ENCODE results near the gene KRT32.

The KRT32 gene

DNA sequence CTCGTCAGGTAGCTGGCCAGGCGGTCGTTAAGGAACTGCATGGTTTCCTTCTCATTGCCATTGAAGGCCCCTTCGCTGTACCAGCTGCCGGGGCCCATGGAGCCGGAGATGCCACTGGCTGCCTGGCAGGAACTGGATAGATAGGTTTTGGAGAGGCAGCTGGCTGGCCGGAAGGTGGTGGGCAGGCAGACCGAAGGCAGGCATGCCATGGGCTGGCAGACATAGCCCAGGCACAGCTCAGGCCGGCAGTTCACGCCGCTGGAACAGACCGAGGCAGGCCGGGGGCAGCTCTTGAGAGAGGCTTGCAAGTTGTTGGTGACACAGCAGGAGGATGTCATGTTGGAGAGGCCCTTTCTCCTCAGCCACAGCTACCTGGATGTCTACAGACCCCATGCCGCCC lies at the start of gene KRT32:
Gene KRT32, minus strand, starts transcription at position 399 of the 400 bp plus-strand sequence. Its CDS starts 61 bp downstream, at position 338.
- DNase-seq (ENCODE audit: low read depth, low spot score): no peak

DNA sequence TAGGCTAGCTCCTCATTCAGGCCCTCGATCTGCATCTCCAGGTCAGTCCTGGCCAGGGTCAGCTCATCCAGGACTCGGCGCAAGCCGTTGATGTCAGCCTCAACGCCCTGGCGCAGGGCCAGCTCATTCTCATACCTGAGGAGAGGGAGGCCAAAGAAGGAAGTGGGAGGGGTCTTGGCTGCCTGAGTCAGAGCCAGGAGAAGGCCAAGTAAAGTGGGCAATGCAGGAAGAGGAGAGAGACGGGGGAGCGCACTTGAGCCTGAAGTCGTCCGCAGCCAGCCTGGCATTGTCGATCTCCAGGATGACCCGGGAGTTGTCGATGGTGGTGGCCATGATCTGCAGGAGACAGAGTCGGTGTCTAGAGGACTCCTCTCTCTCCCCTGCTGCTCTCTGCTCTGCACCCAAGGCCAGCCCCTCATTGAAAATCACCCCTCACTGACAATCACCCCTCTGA lies 49.7 kb upstream of the KRT32 start:
- no peak for DNase-seq (ENCODE audit: low read depth, low spot score)

DNA sequence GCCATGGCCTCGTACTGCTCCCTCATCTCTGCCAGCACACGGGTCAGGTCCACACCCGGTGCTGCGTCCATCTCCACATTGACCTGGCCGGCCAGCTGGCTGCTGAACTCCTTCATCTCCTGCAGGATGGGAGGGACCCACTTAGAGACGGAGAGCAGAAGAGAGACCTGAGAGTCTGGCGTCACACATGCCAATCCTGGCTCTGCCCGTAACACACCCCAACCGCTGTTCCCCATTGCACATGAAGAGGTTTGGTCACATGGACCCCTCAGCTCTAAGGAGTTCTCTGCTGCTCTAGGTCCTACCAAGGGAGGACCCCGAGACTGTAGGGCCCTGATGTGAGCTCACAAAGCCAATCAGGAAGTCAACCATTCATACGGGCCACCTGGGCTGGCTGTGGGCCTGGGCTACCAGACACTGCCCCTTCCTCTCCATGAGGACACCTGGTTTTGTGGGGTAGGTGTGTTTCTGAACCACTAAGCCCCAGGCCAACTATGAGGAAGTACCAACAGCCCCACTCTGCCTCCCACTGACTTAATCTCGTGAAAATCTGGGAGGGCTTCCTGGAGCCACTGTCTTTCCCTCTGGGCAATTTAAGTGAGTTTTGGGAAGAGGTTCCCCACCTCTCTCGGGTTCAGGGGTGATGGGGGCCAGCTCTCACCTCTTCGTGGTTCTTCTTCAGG lies 49.1 kb upstream of the KRT32 start:
- DNase-seq (ENCODE audit: low read depth, low spot score): no peak

DNA sequence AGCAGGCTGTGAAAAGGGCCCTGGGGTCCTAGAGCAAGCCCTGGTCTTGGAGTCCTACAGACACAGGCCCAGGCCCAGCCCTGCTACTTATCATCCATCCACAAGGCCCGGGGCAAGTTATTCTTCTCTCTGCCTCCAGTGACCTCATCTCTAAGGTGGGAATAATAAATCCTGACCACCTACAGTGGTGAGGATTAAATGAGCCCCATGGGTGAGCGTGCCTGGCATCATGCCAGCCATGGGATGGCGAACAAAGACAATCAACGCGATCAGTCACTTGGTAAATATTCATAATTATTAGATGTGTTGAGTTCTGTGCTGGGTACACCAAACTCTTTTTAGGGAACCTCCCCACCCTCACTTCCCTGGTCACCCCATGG lies 46.0 kb upstream of the KRT32 start:
- DNase-seq (ENCODE audit: low read depth, low spot score): no peak

DNA sequence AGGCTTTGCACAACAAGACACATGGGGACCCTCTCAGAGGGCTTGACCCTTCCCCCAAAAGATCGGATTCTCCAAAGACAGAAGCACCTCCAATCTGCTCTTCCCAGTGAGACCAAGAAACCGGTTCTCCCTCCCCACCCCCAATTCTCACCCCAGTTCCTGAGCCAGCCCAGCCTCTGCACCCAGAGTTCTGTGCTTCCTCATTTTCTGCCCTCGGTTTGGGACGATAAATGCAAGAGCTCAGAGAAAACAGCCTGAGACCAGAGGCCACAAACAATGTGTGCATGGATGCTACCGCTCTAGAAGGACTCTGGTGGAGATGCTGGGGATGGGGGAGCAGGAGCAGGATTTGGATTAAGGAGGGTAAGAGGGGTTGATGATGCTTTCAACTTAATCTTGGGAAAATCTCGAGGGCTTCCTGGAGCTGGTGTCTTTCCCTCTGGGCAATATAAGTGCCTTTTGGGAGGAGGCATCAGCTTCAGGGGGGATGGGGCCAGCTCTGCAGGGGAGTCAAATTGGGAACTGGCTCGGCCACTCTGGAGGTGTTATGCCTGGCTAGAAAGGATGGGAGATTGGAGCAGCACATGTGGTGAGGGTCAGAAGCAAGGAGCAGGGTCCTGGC lies 45.5 kb upstream of the KRT32 start:
- DNase-seq (ENCODE audit: low read depth, low spot score): no peak

DNA sequence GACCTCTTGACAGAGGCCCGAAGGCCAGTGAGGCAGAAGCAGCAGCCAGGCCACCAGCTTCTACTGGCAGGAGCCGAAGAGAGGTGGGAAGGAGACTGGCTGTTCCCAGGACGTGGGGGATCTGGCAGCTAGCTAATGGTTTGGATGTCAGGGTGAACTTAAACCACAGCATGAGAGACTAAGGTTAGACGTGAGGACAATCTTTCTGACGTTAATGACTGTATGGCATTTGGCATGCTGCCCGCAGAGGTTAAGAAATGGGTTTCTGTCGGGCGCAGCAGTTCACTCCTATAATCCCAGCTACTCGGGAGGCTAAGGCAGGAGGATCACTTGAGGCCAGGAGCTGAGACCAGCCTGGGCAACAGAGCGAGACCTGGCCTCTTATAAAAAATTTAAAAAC lies 44.5 kb upstream of the KRT32 start:
- no peak for DNase-seq (ENCODE audit: low read depth, low spot score)

DNA sequence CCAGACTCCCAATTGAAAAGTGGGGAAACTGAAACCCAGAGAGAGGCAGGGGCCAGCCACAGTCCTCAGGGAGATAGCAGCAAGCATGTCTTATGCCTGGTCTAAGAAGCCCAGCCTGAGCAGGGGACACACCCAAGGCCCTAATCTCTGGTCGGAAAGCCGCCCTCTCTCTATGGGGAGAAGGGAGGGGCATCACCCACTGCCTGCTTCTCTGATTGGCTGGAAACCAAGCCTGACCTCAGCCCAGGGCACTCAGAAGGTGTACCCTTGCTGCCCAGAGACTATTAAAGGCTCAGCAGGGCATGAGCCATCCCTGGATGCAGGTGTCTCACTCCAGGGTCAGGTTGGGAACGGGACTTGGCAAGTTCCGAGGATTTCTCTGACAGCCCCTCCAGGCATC lies 43.9 kb upstream of the KRT32 start:
- no peak for DNase-seq (ENCODE audit: low read depth, low spot score)

DNA sequence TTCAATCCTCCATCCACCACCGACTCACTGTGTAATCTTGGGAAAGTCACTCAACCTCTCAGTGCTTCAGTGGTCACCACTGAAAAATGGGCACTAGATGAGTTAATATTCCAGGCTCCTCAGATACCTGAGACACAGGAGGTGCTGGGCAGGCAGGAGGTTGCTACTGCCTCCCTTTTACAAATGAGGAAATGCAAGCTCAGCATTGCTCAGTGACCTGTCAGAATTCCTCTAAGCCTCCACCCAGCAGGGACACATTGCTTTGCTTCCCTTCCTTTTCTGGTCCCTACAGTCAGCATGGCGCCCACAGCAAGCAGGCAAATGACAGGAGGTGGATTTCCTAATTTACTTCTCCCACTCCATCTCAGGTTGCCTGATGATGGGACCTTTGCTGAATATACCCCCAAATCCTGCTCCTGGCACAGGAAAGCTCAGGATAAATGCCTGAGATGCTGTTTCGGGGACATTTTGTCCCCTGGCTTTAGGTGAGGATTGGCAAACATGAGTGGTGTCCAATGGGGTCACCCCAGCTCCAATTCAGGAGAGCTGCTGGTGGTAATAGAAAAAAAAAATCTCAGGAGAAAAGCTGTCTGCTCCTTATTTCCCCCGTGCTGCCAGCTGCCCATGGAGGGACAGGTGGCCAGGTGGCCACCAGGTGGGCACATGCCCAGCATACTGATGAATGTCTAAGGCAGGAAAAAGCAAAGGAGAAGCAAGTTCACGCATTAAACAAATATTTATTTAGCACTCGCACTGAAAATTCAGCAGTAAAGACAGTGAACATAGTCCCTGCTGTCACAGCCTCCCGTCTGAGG lies 43.3 kb upstream of the KRT32 start:
- DNase-seq (ENCODE audit: low read depth, low spot score): no peak

DNA sequence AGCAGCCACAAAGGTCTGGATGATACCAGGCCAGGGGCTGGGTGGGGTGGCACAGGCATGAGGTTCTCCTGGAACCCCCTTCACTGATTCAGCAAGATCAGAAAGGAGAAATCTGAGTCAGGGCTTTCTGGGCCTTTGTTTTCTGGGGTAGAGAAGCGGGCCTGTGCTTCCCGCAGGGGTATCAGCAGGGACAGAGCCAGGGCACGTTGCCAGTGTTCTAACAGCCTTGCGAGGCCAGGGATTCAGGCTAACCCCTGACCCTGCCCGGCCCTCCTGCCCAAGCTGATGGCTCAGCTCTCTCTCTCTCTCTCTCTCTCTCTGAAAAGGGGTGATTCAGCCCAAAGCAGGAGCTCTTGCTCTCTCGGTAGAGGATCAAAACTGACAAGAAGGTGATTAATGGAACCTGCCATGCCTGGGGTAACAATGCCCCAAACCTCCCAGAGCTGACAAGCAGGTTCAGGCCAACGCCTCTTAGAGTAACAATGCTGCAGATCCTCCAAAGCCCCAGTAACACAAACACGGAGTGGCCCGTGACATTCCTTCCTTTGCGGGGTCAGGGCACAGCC lies 40.2 kb upstream of the KRT32 start:
- DNase-seq (ENCODE audit: low read depth, low spot score): no peak

DNA sequence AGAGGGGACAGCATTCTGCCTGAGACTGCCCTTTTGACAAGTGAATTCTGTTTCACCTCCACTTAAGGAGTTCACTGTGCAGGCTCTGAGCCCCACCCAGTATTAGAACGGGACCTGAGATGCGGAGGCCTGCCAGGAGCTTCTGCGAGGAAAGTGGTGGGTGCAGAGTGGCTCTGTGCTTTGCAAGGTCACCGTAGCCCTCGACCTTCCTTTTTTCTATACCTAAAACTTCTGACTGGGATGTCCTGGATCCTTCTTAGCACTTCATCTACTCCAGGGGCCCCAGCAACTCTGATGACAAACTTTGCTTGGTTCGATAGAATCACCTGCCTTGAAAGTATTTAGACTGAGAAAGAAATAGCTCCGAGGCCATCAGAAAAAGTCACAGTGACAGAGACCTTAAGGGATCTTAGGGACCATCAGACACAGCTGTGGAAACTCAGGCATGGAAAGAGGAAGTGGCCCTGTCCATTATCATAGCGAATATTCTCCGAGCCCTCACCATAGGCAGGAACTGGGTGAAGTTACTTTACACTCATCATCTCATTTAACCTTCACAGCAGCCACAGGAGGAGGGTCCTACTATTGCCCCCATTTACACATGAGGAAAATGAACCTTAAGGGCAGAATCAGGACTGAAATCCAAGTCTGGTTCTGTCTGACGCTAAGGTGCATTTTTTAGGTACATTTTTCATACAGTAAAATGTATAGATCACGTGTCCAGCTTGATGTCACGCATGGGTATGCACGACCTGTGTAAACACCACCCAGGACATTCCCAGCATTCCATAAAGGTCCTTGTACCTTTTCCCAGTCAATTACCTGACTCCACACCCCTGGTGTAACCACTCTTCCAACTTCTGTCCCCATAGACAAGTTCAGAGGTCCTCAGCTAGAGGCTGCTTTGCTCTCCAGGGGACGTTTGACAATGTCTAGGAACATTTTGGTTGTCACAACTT lies 38.9 kb upstream of the KRT32 start:
- no peak for DNase-seq (ENCODE audit: low read depth, low spot score)

DNA sequence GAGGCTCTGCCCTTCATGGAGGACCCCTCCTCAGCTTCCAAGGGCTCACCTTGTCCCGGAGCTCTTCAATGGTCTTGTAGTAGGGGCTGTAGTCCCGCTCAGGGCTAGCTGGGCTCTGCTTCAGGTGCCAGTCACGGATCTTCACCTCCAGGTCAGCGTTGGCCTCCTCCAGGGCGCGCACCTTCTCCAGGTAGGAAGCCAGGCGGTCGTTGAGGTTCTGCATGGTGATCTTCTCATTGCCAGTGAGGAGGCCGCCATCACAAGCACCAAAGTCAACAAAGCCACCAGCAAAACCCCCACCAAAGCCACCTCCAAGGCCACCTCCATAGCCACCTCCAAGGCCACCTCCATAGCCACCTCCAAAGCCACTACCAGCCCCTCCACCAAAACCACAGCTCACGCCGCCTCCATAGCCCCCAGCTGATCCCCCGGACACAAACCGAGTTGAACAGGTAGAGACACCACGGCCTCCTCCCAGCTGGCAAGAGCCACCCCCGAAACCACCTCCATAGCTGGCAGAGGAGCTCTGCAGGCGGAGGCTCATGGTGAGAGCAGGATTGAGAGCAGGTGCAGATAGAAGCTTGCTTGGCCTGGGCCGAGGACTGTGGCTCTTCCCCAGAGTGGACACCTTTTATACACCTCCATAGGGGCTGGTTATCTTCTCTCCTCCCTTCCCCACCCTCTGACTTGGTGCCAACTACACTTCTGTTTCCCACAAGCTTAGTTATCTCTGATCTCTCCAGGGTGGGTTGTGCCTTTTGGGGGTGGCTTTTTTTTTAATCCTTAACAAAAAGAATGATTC lies 38.0 kb upstream of the KRT32 start, which contains the start of gene KRT13:
Gene KRT13, minus strand, starts transcription at position 606 of the 802 bp plus-strand sequence. Its CDS starts 62 bp downstream, at position 544.
- no peak for DNase-seq (ENCODE audit: low read depth, low spot score)

DNA sequence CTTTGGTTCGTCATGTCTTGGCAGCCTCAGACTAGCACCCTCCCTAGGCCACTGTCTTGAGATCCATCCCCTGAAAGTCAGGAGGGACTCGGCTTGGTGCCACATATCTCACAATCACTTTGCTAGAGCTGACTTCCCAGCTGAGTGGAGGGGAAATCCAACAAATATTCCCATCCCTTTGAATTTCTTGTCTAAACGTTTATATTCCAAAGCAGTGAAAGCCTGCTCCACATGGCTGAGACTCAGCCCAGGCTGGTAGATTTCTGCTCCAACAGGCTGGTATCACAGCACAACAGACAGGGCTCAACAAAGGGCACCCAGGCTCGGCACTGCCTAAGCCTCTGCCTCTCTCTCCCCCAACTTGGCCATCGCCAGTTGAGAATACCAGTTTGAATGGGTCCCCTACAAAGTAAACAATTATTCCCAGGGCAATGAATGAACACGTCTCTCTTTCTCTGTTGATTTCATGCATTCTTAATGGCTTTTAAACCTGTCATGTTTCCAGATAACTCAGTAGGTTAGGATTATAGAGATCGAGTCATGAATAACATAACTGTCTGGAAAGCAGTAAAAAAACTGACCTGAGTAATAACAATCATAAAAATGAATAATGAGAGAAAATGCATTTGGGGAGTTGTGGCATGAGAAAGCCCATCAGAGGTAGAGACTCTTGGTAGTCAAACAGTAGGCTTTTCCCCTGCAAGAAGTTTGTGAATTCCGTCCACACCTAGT lies 37.2 kb upstream of the KRT32 start:
- no peak for DNase-seq (ENCODE audit: low read depth, low spot score)

DNA sequence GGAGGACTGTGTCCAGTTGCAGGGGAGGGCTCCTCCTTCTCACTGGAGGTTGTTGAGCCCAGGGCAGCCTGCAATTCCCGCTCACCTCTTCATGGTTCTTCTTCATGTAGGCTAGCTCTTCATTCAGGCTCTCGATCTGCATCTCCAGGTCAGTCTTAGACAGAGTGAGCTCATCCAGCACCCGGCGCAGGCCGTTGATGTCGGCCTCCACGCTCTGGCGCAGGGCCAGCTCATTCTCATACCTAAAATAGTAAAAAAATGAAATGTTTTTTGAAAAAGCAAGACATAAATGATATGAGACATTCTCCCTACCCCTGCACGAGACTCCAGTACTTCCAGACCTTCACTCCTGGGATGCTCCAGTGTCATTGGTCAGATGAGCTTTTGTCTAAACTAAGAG lies 36.0 kb upstream of the KRT32 start:
- DNase-seq (ENCODE audit: low read depth, low spot score): no peak

DNA sequence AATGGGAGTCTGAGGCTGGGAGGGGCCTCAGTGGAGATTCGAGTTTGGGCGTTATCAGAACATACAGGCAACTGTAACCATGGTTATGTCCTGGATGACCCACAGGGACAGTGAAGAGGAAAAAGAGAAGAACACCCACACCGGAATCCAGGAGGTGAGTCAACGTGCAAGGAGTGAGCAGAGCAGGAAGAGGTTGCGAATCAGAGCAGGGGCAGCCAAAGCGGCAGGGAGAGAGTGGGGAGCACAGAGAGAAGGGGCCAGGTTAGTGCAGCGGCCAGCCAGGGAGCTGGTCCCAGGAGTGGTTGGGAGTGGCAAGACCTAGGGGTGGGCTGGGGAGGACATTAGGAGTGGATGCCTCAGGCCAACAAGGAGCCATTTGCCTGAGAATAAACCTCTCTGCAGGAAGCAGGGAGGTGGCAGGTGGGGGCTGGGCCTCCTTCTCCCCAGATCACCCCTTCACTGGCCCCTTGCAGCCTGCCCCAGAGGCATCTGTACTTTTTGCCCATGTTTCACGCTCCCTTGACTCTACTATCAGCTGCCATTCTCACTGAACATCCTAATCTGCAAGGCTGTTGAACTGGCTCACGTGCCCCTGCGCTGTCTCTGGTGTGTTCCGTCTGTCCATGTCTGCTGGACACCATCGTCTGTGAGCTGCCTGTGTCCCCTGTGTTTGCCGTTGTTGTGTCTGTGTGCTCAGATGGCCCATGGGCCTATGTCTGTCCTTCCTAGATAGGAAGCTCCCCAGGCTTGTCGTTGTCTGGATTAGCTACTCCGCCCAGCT lies 33.1 kb upstream of the KRT32 start:
- no peak for DNase-seq (ENCODE audit: low read depth, low spot score)

DNA sequence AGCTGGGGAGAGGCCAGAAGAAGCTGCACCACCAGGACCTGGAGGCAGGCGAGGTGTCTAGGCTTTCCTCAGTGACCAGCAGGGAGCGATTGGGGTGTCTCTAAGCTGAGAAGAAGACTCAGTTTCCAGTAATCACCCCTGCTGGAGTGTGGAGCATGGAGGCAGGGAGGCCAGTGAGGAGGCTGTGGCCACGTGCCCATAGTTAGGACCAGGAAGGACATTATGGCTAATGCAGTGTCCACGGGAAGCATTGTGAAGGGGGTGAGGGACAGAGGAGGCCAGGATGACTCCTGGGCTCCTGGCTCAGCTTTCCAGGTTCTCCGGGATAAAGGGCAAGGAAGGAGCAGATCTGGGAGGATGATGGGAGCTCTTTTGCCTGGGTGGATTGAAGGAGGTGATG lies 32.5 kb upstream of the KRT32 start:
- no peak for DNase-seq (ENCODE audit: low read depth, low spot score)

DNA sequence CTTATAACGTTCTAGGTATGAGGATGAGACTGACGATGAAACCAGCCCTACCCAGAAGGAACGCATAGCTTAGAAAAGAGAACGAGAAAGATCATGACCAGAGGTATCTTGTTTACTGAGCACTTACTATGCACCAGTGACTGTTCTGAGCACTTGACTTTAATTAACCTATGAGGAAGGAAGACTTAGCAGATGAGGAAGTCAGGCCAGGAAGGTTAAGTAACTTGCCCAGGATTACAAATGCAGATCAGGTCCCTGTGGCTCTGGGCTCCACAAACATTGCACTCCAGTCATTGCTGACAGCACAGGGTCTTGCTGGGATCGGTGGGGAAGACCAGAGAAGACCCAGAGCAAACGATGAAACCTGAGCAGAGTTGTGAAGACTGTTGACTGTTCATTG lies 31.1 kb upstream of the KRT32 start:
- no peak for DNase-seq (ENCODE audit: low read depth, low spot score)

DNA sequence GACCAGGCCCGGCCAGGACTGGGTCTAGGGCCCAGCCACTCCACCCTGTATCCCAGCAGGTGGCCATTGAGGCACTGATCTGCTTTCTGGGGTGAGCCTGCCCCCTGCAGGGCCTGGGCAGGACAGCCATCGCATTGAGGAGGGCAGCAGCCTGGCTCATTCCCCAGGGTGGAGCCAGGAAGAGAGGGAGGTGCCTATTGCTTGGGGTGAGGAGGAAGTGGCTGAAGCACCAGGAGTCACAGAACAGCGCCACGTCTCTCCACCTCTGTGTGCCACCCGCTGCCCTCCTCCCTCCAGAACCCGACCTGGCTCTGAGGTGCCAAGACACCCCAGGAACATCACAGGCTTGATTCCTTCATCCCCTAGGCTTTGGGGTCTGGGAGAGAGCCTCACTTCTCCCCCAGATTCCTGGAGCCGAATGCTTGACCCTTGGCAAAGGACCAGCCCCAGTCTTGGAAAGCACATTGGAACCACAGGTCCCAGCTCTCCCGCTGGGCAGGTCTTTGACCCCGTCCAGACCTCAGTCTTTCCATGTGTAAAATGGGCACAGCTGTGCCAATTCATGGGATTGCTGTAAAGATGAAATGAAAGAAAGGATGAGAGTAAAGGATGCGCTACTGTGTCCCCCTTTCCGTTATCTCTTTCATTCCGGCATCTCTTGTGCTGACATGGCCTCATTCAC lies 29.8 kb upstream of the KRT32 start:
- DNase-seq (ENCODE audit: low read depth, low spot score): peak; percentile 33

DNA sequence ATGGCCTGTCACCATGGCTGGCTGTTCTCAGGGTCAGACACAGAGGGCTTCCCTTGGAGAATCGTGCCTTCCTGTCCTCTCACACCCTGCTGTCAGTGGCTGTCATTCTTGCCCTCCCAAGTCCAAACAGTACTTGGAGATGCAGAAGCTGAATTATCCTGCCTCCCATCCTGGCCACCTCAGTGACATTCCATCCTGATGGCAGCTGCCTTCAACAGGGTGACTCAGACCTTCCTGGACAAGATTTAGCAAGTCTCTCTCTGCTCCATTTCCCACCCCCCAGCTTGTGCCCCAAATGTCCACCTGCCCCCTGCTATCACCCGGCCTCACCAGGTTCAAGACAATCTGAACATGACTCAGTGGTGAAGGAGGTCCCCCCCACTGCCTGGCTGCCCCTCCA lies 27.3 kb upstream of the KRT32 start:
- DNase-seq (ENCODE audit: low read depth, low spot score): no peak
